GM12864 (cell line): Measurements from ENCODE around the gene APPL2.

Experiments used
- DNase-seq: peaks from one replicate; pipeline ENCODE4 v3.0.0-alpha.2; 2011; ENCODE audit warnings: low read depth
- H3K4me3 ChIP-seq: 2 replicates; pipeline ENCODE4 v1.5.1; 2011; ENCODE audit warnings: mild to moderate bottlenecking, low read depth, low read length, control low read depth
- CTCF ChIP-seq: IDR thresholded peaks from 2 replicates; pipeline ENCODE4 v1.5.1; 2011; ENCODE audit warnings: low read depth, mild to moderate bottlenecking, moderate library complexity, low read length, control low read depth, inconsistent platforms; ENCODE audit errors: missing control alignments

The APPL2 gene

GRCh38 chr12:105275997-105276733 lies 40.2 kb upstream of the APPL2 start:
- no peak for DNase-seq
- TF ChIP-seq CTCF = no peak
- no peak overlapping the region for H3K4me3 ChIP-seq

- no peak for DNase-seq
- no peak for TF ChIP-seq CTCF
- no peak overlapping the region for H3K4me3 ChIP-seq
Measured at GRCh38 chr12:105274571-105274970, 38.6 kb upstream of the APPL2 start.

- H3K4me3 ChIP-seq = no peak overlapping the region
- no peak for TF ChIP-seq CTCF
- DNase-seq = no peak
Measured at GRCh38 chr12:105273601-105274000, 37.6 kb upstream of the APPL2 start.

- no peak overlapping the region for H3K4me3 ChIP-seq
- no peak for TF ChIP-seq CTCF
- no peak for DNase-seq
Measured at GRCh38 chr12:105272814-105273416, 36.9 kb upstream of the APPL2 start.

- DNase-seq = no peak
- H3K4me3 ChIP-seq = no peak overlapping the region
- no peak for TF ChIP-seq CTCF
Measured at GRCh38 chr12:105272152-105272551, 36.2 kb upstream of the APPL2 start.

- DNase-seq = no peak
- H3K4me3 ChIP-seq = no peak overlapping the region
- no peak for TF ChIP-seq CTCF
Measured at GRCh38 chr12:105271364-105271763, 35.4 kb upstream of the APPL2 start.
